Measurements from ENCODE around the gene CREB5.

Gene CREB5

GRCh38 chr7:28661826-28662595 is 249.7 kb downstream of the CREB5 start:
- FAIRE-seq = no peak

GRCh38 chr7:28666154-28666553 is 253.8 kb downstream of the CREB5 start:
- no peak for TF ChIP-seq POLR2A (IDR thresholded peaks at IDR 0.05; ENCODE audit: low read depth, low read length)
- FAIRE-seq (no peak), DNase-seq (ENCODE audit: insufficient read length, low spot score) (no peak)

More at GRCh38 chr7:28661826-28662595, 249.7 kb downstream of the CREB5 start:
- TF ChIP-seq POLR2A (IDR thresholded peaks at IDR 0.05; ENCODE audit: low read depth, low read length) = no peak
- no peak for DNase-seq (ENCODE audit: insufficient read length, low spot score)

GRCh38 chr7:28668085-28668484 is 255.8 kb downstream of the CREB5 start:
- TF ChIP-seq POLR2A (IDR thresholded peaks at IDR 0.05; ENCODE audit: low read depth, low read length) = no peak

GRCh38 chr7:28669330-28669729 is 257.0 kb downstream of the CREB5 start:
- DNase-seq (ENCODE audit: insufficient read length, low spot score) (no peak), FAIRE-seq (no peak)
- TF ChIP-seq POLR2A (IDR thresholded peaks at IDR 0.05; ENCODE audit: low read depth, low read length) = no peak

More at GRCh38 chr7:28668085-28668484, 255.8 kb downstream of the CREB5 start:
- DNase-seq (ENCODE audit: insufficient read length, low spot score) (no peak), FAIRE-seq (no peak)

- DNase-seq (ENCODE audit: insufficient read length, low spot score) (no peak), FAIRE-seq (no peak)
- TF ChIP-seq POLR2A (IDR thresholded peaks at IDR 0.05; ENCODE audit: low read depth, low read length) = no peak
Measured at GRCh38 chr7:28671526-28671925, 259.2 kb downstream of the CREB5 start.

- no peak for DNase-seq (ENCODE audit: insufficient read length, low spot score)
- no peak for TF ChIP-seq POLR2A (IDR thresholded peaks at IDR 0.05; ENCODE audit: low read depth, low read length)
- FAIRE-seq = no peak
Measured at GRCh38 chr7:28672397-28672797, 260.1 kb downstream of the CREB5 start.

GRCh38 chr7:28674359-28674782 is 262.1 kb downstream of the CREB5 start:
- peak; percentile 45 for DNase-seq (ENCODE audit: insufficient read length, low spot score)
- TF ChIP-seq POLR2A (IDR thresholded peaks at IDR 0.05; ENCODE audit: low read depth, low read length) = no peak
- no peak for FAIRE-seq

- FAIRE-seq (no peak), DNase-seq (ENCODE audit: insufficient read length, low spot score) (no peak)
- no peak for TF ChIP-seq POLR2A (IDR thresholded peaks at IDR 0.05; ENCODE audit: low read depth, low read length)
Measured at GRCh38 chr7:28675429-28675828, 263.1 kb downstream of the CREB5 start.

- no peak for TF ChIP-seq POLR2A (IDR thresholded peaks at IDR 0.05; ENCODE audit: low read depth, low read length)
- no peak for FAIRE-seq
- DNase-seq (ENCODE audit: insufficient read length, low spot score) = no peak
Measured at GRCh38 chr7:28677668-28678067, 265.4 kb downstream of the CREB5 start.

- FAIRE-seq = no peak
- no peak for TF ChIP-seq POLR2A (IDR thresholded peaks at IDR 0.05; ENCODE audit: low read depth, low read length)
- DNase-seq (ENCODE audit: insufficient read length, low spot score) = no peak
Measured at GRCh38 chr7:28678431-28678965, 266.2 kb downstream of the CREB5 start.

- FAIRE-seq (no peak), DNase-seq (ENCODE audit: insufficient read length, low spot score) (no peak)
- TF ChIP-seq POLR2A (IDR thresholded peaks at IDR 0.05; ENCODE audit: low read depth, low read length) = no peak
Measured at GRCh38 chr7:28681693-28682310, 269.5 kb downstream of the CREB5 start.

- no peak for TF ChIP-seq POLR2A (IDR thresholded peaks at IDR 0.05; ENCODE audit: low read depth, low read length)
- FAIRE-seq (no peak), DNase-seq (ENCODE audit: insufficient read length, low spot score) (no peak)
Measured at GRCh38 chr7:28682801-28683200, 270.5 kb downstream of the CREB5 start.

GRCh38 chr7:28684650-28685241 is 272.4 kb downstream of the CREB5 start:
- FAIRE-seq (no peak), DNase-seq (ENCODE audit: insufficient read length, low spot score) (no peak)
- no peak for TF ChIP-seq POLR2A (IDR thresholded peaks at IDR 0.05; ENCODE audit: low read depth, low read length)

GRCh38 chr7:28685242-28685643 is 272.9 kb downstream of the CREB5 start:
- DNase-seq (ENCODE audit: insufficient read length, low spot score) (no peak), FAIRE-seq (no peak)
- no peak for TF ChIP-seq POLR2A (IDR thresholded peaks at IDR 0.05; ENCODE audit: low read depth, low read length)
